WTC11 (cell line): Measurements from ENCODE around the gene ARHGAP15.

ENCODE experiments used
- ATF2 ChIP-seq: sonication (generic); formaldehyde crosslinking; IDR thresholded peaks from 2 replicates; pipeline ENCODE4 v1.8.1; 2022; ENCODE audit warnings: low read depth, missing genetic modification reagents, borderline replicate concordance
- CREB1 ChIP-seq: sonication (generic); formaldehyde crosslinking; IDR thresholded peaks from 2 replicates; pipeline ENCODE4 v1.8.0; 2023; ENCODE audit warnings: mild to moderate bottlenecking, missing genetic modification reagents
- MXD4 ChIP-seq: fragments of 250-450 bp; sonication (Bioruptor Pico); IDR thresholded peaks from 2 replicates; pipeline ENCODE4 v1.8.0; 2021; ENCODE audit warnings: mild to moderate bottlenecking, moderate library complexity, borderline replicate concordance
- NR2C2 ChIP-seq: sonication (generic); formaldehyde crosslinking; IDR thresholded peaks from 2 replicates; pipeline ENCODE4 v1.8.0; 2022; ENCODE audit warnings: mild to moderate bottlenecking, missing genetic modification reagents
- SP1 ChIP-seq: sonication (generic); formaldehyde crosslinking; conservative IDR thresholded peaks from 2 replicates; pipeline ENCODE4 v1.8.1; 2022; ENCODE audit warnings: missing genetic modification reagents
- TEAD4 ChIP-seq: sonication (generic); formaldehyde crosslinking; IDR thresholded peaks from 2 replicates; pipeline ENCODE4 v1.8.0; 2022; ENCODE audit warnings: mild to moderate bottlenecking, missing genetic modification reagents
- TP53 ChIP-seq: sonication (generic); formaldehyde crosslinking; IDR thresholded peaks from 2 replicates; pipeline ENCODE4 v1.8.1; 2023; ENCODE audit warnings: mild to moderate bottlenecking, missing genetic modification reagents
- ZNF425 ChIP-seq: fragments of 250-450 bp; sonication (Bioruptor Pico); conservative IDR thresholded peaks from 2 replicates; pipeline ENCODE4 v1.9.0; 2021; ENCODE audit warnings: mild to moderate bottlenecking
- ZSCAN18 ChIP-seq: fragments of 250-450 bp; sonication (Bioruptor Pico); IDR thresholded peaks from 2 replicates; pipeline ENCODE4 v2.1.2; 2022; ENCODE audit warnings: mild to moderate bottlenecking, moderate library complexity
- TF ChIP-seq, protein P1 (sequence below): fragments of 200-600 bp; IDR thresholded peaks from 2 replicates; pipeline ENCODE4 v1.8.0; 2022; ENCODE audit warnings: antibody characterized with exemption
- TF ChIP-seq, protein P2 (sequence below): sonication (generic); formaldehyde crosslinking; conservative IDR thresholded peaks from 2 replicates; pipeline ENCODE4 v1.8.1; 2022; ENCODE audit warnings: mild to moderate bottlenecking, missing genetic modification reagents
- TF ChIP-seq, protein P3 (sequence below): sonication (generic); formaldehyde crosslinking; IDR thresholded peaks from 2 replicates; pipeline ENCODE4 v1.8.1; 2023; ENCODE audit warnings: mild to moderate bottlenecking, missing genetic modification reagents, moderate library complexity
- TF ChIP-seq, protein P4 (sequence below): sonication (generic); formaldehyde crosslinking; IDR thresholded peaks from 2 replicates; pipeline ENCODE4 v1.8.1; 2022; ENCODE audit warnings: mild to moderate bottlenecking, moderate library complexity, missing genetic modification reagents

- TF ChIP-seq, protein P1, sequence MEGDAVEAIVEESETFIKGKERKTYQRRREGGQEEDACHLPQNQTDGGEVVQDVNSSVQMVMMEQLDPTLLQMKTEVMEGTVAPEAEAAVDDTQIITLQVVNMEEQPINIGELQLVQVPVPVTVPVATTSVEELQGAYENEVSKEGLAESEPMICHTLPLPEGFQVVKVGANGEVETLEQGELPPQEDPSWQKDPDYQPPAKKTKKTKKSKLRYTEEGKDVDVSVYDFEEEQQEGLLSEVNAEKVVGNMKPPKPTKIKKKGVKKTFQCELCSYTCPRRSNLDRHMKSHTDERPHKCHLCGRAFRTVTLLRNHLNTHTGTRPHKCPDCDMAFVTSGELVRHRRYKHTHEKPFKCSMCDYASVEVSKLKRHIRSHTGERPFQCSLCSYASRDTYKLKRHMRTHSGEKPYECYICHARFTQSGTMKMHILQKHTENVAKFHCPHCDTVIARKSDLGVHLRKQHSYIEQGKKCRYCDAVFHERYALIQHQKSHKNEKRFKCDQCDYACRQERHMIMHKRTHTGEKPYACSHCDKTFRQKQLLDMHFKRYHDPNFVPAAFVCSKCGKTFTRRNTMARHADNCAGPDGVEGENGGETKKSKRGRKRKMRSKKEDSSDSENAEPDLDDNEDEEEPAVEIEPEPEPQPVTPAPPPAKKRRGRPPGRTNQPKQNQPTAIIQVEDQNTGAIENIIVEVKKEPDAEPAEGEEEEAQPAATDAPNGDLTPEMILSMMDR, result no peak
- TF ChIP-seq, protein P2, sequence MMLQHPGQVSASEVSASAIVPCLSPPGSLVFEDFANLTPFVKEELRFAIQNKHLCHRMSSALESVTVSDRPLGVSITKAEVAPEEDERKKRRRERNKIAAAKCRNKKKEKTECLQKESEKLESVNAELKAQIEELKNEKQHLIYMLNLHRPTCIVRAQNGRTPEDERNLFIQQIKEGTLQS (CRISPR knock-in tag), result no peak
- TF ChIP-seq CREB1 (CRISPR knock-in tag) (no peak), TEAD4 (CRISPR knock-in tag) (no peak), ATF2 (CRISPR knock-in tag) (no peak), SP1 (CRISPR knock-in tag) (no peak), NR2C2 (no peak), MXD4 (CRISPR knock-in tag) (no peak), ZNF425 (no peak), TP53 (CRISPR knock-in tag) (no peak), ZSCAN18 (CRISPR knock-in tag) (no peak)
- TF ChIP-seq, protein P3, sequence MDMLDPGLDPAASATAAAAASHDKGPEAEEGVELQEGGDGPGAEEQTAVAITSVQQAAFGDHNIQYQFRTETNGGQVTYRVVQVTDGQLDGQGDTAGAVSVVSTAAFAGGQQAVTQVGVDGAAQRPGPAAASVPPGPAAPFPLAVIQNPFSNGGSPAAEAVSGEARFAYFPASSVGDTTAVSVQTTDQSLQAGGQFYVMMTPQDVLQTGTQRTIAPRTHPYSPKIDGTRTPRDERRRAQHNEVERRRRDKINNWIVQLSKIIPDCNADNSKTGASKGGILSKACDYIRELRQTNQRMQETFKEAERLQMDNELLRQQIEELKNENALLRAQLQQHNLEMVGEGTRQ, result no peak
- TF ChIP-seq, protein P4, sequence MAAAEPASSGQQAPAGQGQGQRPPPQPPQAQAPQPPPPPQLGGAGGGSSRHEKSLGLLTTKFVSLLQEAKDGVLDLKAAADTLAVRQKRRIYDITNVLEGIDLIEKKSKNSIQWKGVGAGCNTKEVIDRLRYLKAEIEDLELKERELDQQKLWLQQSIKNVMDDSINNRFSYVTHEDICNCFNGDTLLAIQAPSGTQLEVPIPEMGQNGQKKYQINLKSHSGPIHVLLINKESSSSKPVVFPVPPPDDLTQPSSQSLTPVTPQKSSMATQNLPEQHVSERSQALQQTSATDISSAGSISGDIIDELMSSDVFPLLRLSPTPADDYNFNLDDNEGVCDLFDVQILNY (CRISPR knock-in tag), result no peak
Observed at GRCh38 chr2:143645921-143646645, 516.9 kb downstream of the ARHGAP15 start.
